ENCODE data around the gene NAA10.

The NAA10 gene

DNA sequence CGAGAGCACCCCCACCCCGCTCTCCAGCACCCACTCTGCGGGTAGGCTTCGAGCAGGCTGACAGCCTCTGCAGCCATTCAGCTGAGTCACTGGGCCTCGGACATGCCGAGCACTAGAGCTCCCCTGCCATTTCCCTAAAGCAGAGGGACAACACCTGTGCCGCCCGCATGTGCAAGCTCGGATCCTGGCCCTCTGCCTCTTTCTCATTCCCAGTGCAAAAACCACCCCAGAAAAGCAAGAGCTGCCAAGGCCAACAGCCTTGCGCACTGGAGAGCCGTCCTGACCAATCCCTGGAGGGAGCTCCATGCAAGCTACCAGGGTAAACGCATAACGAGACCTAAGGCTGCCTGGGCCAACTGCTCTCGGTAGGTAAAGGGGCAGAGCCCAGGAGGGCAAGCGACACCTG is 31.4 kb upstream of the NAA10 start:
- no peak for FAIRE-seq

DNA sequence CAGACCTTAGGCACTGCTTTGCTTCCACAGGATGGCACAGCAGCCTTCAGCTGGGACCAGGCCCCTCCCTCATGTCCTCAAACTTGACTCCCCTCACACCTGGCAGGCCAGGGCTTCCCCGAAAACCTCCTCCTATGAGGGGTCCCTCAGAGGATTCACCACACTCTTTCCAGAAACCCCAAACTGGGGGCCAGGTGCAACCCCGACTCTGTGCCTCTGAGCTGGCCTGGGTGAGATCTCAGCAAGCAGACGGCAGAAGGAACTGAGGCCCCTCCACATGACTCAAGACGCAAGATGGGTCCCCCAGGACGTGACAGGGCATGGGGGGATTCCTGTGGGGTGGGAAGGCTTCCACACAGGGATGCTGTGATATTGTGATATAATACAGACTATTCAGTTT is 30.6 kb upstream of the NAA10 start:
- FAIRE-seq, result no peak

DNA sequence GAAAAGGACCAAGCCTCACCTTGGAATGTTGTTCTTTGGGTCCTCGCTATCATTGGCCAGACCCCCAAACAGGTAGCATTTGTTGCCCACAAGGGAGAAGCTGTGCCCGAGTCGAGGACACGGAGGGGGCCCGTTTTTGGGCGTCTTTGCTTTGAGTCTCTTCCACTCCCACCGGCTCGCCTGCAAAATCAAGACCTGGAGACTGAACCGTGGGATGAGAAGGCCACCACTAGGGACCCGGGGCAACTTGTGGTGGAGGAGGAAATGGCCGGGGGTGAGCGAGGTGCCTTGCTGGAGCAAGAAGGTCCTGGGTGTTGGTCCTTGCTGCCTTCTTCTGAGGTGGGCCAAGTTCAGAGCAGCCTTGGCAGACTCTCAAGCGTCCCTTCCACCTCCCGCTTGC is 29.3 kb upstream of the NAA10 start:
- FAIRE-seq, result no peak

DNA sequence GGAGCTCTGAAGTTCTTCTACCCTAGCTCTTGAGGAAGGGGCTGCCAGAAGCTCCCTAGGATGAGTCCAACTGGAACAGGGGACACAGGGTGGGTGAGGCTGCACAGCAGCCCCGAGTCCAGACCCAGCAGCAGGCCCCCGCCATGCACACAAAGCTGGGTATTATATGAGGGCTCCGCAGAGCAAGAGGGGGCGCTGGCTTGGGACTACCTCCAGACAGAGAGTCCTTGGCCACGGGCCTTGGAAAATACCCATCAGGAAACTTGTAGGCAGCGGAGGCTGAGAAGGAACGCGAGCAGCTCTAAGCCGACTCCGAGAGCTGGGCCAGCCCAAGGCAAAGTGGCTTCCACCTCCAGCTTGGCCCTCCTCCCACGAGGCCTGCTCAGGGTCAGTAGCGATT is 28.7 kb upstream of the NAA10 start:
- no peak for FAIRE-seq

DNA sequence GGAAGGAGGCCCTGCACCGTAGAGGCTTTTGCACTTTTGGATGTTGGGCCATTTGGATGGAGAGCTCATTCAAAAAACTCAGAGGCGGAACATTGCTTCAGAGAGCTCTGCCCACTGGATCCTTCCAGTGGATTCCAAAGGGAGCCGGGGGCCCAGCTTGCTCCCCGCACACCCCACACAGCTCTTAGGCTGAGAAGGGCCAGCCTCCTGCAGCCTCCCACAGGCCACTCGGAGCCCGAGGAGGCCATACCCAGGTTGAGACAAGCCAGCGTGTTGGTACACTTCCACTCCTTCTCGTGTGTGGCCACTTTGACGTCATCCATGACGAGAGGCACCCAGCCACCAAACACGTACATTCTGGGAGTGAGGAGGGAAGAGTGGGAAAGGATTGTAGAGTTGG is 26.5 kb upstream of the NAA10 start:
- FAIRE-seq, result no peak

DNA sequence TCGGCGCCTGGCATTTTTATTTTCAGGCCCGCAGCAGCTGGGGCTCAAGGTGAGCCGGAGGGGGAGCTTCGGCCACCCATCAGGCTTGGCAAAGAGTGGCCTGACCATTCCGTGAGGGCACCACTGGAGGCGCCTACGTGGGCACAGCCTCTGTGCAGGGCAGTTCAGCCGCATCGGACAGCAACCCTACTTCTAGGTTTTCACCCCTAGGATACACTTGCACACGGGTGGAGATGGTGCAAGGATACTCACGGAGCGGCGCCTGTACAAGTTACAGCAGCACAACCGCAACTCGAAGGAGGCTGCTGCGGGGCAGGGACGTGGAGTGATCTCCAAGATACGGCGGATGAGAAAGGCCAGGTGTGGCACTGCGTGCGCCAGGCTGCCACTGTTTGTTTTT is 25.9 kb upstream of the NAA10 start:
- no peak for FAIRE-seq

DNA sequence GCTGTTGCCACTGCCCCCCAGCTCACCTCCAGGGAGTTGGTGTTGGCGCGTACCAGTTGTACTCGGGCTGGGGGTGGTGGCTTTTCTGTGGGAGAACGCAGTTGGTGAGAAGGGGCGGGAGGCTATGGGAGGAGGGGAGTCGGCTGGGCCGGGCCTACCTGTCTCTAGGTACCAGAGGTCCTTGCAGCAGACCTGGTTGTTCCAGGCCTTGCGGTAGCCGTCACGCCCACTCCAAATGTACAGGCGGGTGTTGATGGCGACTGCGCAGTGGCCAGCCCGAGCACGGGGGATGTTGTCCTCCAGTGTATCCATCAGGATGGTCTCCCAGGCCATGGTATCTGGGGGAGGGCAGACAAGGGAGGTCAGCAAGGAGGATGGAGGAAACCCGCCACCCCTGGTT is 25.2 kb upstream of the NAA10 start:
- FAIRE-seq, result no peak

DNA sequence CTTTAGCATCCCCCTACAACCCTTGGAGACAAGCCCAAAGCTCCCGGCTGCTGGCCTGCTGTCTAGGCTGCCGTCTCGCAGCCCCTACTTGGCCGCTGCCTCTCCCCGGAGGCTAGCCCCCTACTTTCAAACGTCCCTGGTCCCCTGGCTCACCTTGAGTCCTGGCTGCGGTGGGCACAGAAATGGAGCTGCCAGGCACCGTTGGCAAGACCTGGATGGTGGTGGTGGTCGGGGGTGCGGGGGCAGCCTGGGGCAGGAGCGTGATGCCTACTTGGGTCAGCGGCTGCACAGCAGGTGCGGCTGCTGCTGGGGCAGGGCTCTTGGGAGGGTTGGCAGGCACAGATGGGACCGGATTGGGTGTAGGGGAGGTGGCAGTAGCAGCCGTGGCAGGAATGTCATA is 24.8 kb upstream of the NAA10 start:
- no peak for FAIRE-seq

DNA sequence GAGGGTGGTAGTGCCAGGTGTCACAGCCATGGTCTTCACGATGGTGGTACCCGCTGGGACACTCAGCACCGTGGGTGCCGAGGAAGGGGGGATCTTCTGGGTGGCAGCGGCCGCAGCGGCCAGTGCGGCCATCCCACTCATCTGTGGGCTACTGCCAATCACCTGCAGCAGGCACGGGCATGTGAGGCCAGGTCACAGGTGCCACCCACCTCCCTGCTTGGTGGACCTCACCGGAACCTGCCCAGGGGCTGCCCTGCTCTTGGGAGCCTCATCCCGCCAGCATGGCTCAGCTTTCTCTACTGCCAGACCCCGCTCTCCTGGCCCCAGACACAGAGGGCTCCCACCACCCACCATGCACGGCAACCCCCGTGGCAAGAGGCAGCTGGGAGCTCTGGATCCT is 23.8 kb upstream of the NAA10 start:
- no peak for FAIRE-seq

DNA sequence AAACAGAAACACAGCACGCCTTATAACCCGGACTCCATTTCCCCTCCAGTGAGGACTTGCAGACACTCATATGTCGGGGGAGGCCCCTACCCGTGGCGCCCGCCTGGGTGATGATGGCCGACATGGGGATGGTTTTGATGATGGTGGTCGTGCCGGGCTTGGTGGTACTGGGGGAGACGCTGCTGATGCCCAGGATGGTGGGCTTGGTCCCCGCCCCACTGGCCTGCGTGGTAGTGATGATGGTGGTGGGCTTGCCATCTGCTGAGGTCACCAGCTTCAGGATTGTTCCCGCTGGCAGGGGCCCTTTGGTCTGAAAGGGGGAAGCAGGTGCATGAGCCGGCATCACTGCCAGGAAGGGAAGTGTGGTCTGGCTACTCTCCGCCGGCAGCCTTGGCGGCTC is 22.4 kb upstream of the NAA10 start:
- FAIRE-seq, result no peak

DNA sequence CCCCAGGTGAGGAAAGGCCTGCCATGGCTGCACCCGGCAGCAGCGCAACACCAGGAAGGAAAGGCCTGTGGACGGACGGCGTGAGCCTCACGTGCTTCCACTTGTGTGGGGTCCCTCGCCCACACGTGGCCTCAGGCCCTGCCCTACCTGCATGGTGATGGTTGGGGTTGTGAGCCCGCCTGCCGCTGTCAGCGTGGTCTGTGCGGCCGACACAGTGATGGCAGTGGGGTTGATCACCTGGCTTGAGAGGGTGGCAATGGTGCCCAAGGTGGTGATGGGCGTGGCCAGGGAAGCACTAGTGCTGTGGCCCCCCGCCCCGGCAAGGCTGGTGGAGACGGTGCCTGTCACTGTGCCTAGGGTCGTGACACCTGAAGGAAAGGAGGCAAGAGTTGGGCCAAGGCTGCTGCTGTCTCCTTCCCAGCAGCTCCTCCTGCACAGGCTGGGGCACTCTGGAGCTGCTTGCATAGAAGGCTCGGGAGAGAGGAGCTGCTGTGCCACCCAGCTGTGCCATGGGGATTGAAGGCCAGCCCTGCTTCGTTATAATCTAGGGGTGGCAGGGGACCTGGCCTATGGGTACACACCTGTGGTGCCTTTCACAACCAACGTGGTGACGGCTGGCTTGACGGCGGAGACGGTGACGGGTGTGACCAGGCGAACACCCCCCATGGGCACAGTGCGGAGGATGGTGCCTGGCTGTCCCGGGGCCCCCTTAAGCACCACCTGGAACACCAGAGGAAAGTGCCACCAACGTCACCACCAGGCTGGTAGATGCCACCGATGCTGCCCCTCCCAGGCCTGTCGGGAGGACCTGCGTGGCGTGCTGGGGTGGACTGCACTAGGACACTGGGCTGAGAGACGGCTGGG is 21.4 kb upstream of the NAA10 start:
- no peak for FAIRE-seq

DNA sequence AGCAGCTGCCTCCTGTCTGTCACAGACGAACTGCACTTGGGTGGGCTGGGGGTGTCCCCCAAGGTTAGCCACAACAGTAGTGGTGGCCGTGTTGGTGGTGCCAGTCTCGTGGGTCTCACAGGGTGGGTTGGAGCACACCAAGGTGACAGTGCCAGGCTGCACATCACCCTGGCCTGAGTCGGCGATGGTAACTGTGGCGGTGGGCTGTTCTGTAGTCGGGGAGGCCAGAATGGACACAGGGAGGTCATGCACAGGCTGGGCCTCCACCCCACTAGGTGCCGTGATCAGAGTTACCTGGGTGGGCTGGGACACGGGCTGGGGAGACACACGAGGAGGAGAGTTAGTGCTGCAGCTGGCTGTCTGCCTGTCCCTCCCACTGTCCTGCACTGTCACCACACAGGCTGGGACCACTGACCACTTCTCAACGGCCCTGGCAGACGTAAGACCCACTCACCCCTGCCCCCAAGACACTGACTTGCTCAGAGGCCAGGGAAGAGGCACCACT is 20.4 kb upstream of the NAA10 start:
- FAIRE-seq, result no peak

DNA sequence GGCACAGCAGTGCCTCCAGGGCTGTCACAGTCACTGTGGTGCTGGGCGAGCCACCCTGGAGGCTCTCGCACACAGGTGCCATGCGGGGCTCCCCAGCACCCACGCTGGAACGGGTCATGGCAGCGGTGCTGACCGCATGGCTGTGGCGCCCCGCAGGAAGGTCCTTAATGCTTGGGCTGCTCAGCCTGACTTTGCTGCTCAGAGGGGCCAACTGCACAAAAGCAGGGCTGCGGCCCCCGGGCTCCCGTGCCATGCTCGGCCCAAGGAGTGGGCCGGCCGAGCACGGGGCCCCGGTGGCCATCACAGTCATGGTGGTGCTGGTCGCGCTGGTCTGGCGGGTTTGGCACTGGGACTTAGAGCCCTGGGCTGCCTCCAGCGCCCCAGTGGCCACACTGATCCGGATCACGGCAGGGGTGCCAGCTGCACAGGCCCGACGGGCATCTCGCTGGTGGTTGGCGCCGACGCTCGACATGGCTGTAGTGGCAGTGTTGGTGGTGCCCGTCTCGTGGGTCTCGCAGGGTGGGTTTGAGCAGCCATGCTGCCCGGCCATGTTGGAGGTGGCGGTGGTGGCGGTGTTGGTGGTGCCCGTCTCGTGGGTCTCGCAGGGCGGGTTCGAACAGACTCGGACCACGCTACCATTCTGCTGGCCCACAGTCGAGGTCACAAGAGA is 19.9 kb upstream of the NAA10 start:
- FAIRE-seq, result no peak

DNA sequence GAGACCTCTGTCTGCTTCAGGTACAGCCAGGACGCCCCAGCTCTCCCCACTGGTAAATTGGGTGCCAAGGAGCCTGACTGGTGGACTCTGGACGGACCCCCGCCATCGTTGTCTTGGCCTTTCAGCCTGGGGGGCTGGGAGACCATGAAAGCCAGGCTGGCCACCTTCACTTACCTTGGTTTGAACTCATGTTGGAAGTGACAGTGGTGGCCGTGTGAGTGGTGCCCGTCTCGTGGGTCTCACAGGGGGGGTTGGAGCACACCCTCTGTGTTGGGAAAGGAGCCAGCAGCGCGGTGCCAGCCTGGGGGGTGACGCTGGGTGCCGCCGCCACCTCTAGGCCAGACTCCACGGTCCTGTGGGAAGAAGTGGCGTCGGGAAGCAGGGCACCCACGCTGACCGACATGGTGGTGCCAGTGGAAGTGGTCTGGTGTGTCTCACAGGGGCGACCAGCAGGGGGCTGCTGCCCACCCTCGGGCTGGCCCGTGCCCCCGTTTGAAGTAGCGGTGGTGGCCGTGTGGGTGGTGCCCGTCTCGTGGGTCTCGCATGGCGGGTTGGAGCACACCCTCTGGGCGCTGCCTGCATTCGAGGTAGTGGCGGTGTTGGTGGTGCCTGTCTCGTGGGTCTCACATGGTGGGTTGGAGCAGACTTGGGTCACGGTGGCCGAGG is 19.2 kb upstream of the NAA10 start:
- no peak for FAIRE-seq

DNA sequence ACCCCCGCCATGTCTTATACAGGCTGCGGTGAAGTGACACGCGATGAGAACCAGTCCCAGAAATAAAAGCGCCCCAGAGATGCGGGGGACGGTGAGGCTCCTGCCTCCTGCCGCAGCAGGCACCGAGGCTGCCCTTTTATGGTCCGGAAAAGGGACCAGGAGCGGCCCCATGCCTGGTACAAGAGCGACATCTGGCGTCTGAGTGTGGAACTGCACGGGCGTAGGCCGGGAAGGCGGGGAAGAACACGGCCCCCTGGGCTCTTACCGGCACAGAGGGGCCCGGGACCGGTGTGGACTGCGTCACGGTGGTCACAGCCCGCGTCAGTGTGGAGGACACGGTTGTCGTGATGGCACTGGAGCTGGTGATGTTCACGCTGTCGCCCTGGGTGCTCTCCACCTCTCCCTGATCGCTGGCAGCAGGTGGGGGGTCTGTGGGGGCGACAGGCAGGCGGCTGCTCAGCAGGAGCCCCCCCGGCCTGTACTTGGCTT is 18.5 kb upstream of the NAA10 start:
- FAIRE-seq, result no peak

DNA sequence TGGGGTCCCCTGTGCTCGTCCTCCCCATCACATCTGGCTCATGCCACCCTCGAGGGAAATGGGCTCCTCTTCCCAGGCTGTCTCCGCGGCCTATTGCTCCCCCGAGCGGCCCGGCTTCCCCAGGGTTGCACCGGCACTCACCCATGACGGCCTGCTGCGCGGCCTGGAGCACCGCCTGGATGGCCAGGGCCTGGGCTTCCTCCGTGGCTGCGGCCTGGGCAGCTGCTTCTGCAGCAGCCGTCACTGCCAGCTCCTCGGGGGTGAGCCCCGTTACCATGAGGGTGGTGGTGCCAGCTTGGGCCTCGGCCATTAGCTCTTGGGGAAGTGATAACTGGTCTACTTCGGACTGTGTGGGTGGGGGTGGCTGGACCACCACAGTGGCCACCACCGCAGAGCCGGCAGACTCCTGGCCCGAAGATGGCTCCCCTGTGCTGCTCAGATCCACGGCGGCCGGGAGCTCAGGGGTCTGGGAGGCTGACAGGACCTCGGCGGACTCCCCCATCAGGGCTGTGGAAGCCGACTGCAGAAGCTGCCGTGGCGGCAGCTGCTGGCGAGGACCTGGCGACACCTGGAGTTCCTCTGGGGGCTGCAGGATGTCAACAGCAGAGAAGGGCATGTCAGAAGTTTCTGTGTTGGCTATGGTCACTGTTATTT is 17.7 kb upstream of the NAA10 start:
- FAIRE-seq, result no peak

DNA sequence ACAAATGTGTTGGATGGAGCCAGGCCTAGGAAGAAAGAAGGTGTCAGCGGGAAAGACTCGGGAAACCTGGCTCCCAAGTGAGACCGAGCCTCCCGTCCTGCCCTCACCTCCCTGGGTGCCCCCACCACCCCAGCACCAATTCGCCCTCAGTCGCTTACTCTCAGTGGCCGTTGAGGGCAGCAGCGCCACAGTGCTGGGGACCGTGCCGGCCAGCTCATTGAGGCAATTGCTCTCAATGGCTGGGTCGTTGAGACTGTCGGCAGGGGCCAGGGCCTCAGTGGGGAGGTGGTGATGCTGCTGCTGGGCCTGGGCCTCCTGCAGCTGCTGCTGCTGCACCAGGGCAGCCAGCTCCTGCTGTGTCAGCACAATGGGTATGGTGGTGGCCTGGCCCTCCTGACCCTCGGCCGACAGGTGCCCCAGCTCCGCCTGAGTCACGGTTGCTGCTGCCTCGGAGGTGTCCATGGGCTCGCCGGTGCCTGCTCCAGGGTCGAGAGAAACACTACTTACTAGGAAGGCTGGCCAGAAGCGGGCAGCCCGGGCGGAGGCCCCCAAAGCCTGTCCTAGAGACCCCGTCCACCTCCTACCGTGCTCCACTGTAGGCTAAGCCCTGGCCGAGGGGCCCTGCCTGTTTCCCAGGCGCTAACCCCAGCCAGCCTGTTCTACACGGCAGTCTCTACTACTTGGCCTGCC is 17.0 kb upstream of the NAA10 start:
- FAIRE-seq, result no peak

DNA sequence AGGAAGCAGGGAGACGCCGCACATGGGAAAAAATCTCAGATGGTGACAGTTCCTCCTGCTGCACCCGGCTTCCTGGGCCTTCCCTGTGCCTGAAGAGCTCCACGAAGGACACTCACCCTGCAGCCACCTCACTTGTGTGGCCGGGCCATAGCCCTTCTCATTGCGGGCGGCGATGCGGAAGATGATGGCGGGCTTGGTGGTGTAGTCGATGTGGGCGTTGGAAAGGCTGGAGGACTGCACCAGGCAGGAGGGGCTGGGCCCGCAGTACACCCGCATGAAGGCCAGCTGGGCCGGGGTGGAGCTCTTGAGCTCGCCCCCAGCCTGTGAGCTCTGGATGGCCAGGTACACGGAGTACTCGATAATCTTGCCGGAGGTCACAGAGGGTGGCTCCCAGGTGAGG is 15.3 kb upstream of the NAA10 start:
- FAIRE-seq, result no peak

DNA sequence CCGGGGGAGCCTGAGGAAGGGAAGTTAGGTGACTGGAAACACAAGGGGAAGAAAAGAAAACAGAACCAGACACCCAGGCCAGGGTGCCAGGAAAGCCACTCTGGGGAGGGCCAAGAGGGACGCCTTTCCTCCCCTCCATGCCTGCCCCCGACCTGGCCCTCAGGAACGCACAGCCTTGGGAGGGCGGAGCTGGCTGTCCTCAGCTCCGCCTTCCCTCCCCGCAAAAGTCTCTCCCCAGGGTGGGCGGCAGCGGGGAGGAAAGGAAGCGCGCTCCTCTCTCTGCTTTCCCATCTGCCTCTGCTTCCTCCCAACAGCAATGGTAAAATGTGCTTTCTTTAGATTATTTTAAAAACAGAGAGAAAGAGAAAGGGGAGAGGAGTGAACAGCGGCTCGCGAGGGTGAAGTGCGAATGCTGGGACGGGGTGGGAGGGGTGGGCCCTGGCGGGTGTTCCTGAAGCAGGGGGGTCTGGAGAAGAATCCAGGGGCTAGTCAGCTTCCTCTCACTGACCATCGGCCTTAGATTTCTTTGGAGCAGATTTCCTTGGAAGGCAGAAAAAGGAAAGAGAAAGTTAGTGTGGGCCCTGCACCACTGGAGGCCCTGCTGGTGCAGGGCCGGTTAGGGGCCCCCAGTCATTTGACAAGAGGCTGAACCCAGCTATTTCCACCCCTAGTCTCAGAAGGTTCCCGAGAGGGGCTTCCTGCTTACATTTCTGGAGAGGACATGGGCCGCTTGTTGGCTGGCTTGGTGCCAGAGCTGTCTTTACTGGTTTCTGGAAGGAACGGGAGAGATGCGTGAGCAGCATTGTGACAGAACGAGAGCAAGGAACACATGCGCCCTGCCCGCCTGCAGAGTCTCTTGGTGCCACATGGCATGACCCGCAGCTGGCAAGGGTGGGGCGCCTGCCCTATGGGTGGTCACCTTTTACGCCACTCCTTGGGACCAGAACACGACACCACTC is 14.3 kb upstream of the NAA10 start:
- no peak for FAIRE-seq

DNA sequence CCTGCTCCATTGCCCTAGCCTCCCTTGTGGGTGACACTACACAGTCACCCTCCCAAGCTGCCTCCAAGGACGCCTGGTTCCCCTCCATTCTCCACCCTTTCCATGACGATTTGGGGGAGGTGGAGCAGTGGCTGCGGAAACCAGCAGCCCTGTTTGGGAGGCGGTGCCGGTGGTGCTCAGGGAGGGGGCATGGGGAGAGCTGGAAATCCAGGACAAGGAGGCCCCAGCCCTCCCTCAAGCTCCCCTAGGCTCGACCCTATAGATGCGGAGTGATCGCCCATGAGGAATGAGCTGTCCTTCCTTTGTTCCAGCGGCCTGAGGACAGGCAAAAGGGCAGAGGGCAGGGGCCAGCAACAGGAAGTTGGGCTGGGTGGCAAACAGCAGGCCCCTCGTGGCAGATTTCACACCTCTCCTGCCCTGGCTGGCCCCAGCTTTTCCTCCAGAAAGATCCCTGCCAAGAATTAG is 13.2 kb upstream of the NAA10 start:
- FAIRE-seq, result no peak
